Lower lobe of right lung (tissue), 2 donors: ENCODE results near the gene FGF18. TPM values are rescaled to one million over a fixed set of nuclear protein-coding genes. Genes with fewer than 3 reads are reported as not detected.

ENCODE experiments used
- ATAC-seq, 2 donors: fragments of 200-7000 bp; cut with Tn5 transposase; one replicate each; pipeline ENCODE4 v1.9.1; 2020 to 2022; ENCODE audit warnings: mild to moderate bottlenecking in 2 of 2, moderate library complexity in 2 of 2
- DNase-seq: peaks from one replicate; pipeline ENCODE4 v3.0.0-alpha.2; 2020
- H3K27ac ChIP-seq: fragments of 200-600 bp; one replicate; pipeline ENCODE4 v1.8.0; 2022
- H3K27me3 ChIP-seq: fragments of 200-600 bp; one replicate; pipeline ENCODE4 v1.8.0; 2022; ENCODE audit warnings: low read depth
- H3K36me3 ChIP-seq: fragments of 200-600 bp; one replicate; pipeline ENCODE4 v1.8.0; 2022; ENCODE audit warnings: mild to moderate bottlenecking
- H3K4me1 ChIP-seq: fragments of 200-600 bp; one replicate; pipeline ENCODE4 v1.8.0; 2022
- H3K4me3 ChIP-seq: fragments of 200-600 bp; one replicate; pipeline ENCODE4 v1.8.0; 2022; ENCODE audit warnings: mild to moderate bottlenecking
- H3K9me3 ChIP-seq: fragments of 200-600 bp; one replicate; pipeline ENCODE4 v1.8.0; 2022
- CTCF ChIP-seq: fragments of 200-600 bp; IDR thresholded peaks from one replicate; pipeline ENCODE4 v1.8.0; 2022; ENCODE audit warnings: antibody characterized with exemption, mild to moderate bottlenecking
- intact Hi-C: fragments of 100-400 bp; cut with DNase I; formaldehyde crosslinking; loops from one replicate; pipeline ENCODE4 v1.11.0; 2022
- total RNA-seq: library from RNA; stranded (reverse); fragmentation: NEBNext Ultra II Directional; extraction: Animal tissue kit (Norgen Biotek cat#: 25700); gene quantifications from one replicate; pipeline ENCODE4 v1.2.1, GENCODE V29; 2021
- donor health status: DM: no; HTN: yes; CAD: no; lungs with severe emphysema.

Gene FGF18
- total RNA-seq, 1 donor from 2014 or later, result 2.0 TPM

DNA sequence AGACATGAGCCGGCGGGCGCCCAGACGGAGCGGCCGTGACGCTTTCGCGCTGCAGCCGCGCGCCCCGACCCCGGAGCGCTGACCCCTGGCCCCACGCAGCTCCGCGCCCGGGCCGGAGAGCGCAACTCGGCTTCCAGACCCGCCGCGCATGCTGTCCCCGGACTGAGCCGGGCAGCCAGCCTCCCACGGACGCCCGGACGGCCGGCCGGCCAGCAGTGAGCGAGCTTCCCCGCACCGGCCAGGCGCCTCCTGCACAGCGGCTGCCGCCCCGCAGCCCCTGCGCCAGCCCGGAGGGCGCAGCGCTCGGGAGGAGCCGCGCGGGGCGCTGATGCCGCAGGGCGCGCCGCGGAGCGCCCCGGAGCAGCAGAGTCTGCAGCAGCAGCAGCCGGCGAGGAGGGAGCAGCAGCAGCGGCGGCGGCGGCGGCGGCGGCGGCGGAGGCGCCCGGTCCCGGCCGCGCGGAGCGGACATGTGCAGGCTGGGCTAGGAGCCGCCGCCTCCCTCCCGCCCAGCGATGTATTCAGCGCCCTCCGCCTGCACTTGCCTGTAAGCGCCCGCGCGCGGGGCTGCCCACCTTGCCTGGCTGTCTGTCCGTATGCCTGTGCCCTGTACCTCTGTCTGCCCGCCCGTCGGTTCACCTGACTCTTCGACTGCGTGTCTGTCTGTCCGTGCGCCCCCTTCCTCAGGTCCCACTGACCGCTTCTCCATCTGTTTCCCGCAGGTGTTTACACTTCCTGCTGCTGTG lies 412 bp downstream of the FGF18 start:
- DNase-seq, result no peak
- H3K27me3 ChIP-seq, result peaks cover 13% of the 10 kb centered on the region
- H3K27ac ChIP-seq, result peak overlapping the region; percentile 33
- TF ChIP-seq CTCF, result no peak
- peak overlapping the region; percentile 50 for H3K4me3 ChIP-seq
- no peaks in the 10 kb centered on the region for H3K36me3 ChIP-seq
- H3K9me3 ChIP-seq, result no peaks in the 10 kb centered on the region
- intact Hi-C loops, result loop anchor here (10.0 kb wide), 1 partner anchor 485 kb away; no protein-coding TSS in a partner anchor
- H3K4me1 ChIP-seq, result peaks cover 27% of the 10 kb centered on the region
- ATAC-seq, result peak; percentile 6 to 28

- ATAC-seq, result peak; percentile 58 to 74
- H3K27me3 ChIP-seq, result peaks cover 13% of the 10 kb centered on the region
- H3K27ac ChIP-seq, result peak overlapping the region; percentile 33
- H3K36me3 ChIP-seq, result no peaks in the 10 kb centered on the region
- no peaks in the 10 kb centered on the region for H3K9me3 ChIP-seq
- H3K4me1 ChIP-seq, result peaks cover 27% of the 10 kb centered on the region
- peak; percentile 85 for DNase-seq
- intact Hi-C loops, result no loop called here
- TF ChIP-seq CTCF, result no peak
- peak overlapping the region; percentile 50 for H3K4me3 ChIP-seq
Measured at GRCh38 chr5:171420431-171421241, 1.2 kb downstream of the FGF18 start.

DNA sequence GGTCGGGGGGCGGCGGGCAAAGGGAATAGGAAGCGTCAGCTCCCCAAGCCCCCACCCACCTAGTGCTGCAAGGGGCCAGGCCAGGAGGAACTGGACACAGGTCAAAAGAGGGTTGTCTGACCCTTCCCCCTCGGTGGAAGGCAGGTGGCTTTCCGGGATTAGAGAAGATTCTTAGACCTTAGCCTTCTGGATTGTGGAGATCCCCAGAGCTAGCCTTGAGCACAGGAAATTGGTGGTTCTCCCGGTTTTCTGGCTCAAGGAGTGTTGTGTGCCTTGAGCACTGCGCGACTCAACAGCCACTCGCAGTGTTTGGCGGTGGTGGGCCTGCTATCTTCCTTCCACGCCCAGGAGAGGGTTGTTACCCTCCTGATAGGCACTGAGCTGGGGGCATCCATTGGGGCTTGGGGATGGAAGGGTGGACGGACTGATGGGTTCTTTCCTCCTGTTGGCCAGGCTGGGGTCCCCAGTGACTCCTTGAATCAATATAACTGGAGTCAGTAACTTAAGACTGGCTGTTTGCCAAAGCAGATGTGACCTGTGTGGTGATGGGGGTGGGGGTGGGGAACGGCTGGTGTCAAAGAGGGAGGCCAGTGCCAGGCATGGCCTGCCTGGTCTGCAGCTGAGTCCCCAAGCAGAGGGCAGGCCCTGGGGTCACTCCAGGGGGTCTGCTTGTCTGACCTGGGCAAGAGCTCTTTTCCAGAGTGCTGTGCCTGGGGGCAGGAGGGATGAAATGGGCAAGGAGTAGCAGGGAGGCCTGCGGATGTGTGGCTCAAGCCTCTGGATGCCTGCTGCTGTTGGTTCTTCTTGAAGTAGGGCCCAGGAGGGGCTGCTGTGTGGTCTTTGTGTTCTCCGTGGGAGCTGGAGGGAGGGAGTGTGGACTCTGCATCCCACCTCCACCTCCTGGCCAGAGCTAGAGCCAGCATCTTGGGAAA lies 2.1 kb downstream of the FGF18 start:
- H3K4me3 ChIP-seq, result peak overlapping the region; percentile 50
- no peak overlapping the region for H3K27ac ChIP-seq
- no peaks in the 10 kb centered on the region for H3K36me3 ChIP-seq
- no peak for TF ChIP-seq CTCF
- no peaks in the 10 kb centered on the region for H3K9me3 ChIP-seq
- H3K4me1 ChIP-seq, result peaks cover 27% of the 10 kb centered on the region
- H3K27me3 ChIP-seq, result peaks cover 13% of the 10 kb centered on the region
- DNase-seq (peak; percentile 20), ATAC-seq (no peak)
- intact Hi-C loops, result no loop called here

GRCh38 chr5:171422495-171422894 lies 3.0 kb downstream of the FGF18 start:
- intact Hi-C loops, result no loop called here
- H3K27ac ChIP-seq, result no peak overlapping the region
- DNase-seq, result no peak

More at GRCh38 chr5:171422495-171422894, 3.0 kb downstream of the FGF18 start:
- no peak for ATAC-seq
- Histone ChIP-seq H3K9me3 (no peaks in the 10 kb centered on the region), H3K27me3 (peaks cover 13% of the 10 kb centered on the region), H3K36me3 (no peaks in the 10 kb centered on the region), H3K4me3 (no peak overlapping the region), H3K4me1 (peaks cover 27% of the 10 kb centered on the region)
- no peak for TF ChIP-seq CTCF
